GM03348 (cell line): ENCODE results near the gene CATSPER1.
"Not testable (repeated sequence)": the region's sequence is repeated elsewhere in the genome, so short reads cannot be mapped to it uniquely, and the experiment has no call there.

ENCODE experiments used
- DNase-seq: peaks from one replicate; pipeline ENCODE4 v3.0.0; 2012; ENCODE audit warnings: low spot score

CATSPER1 gene

GRCh38 chr11:66051766-66052663, 25.7 kb upstream of the CATSPER1 start, which contains the start of gene SF3B2:
TSS of gene SF3B2 (plus strand) at chr11:66052364. CDS start at chr11:66052385, 21 bp downstream.
- peak; percentile 98 for DNase-seq

- no peak for DNase-seq
Measured at GRCh38 chr11:66051371-66051765, 25.1 kb upstream of the CATSPER1 start.

DNA sequence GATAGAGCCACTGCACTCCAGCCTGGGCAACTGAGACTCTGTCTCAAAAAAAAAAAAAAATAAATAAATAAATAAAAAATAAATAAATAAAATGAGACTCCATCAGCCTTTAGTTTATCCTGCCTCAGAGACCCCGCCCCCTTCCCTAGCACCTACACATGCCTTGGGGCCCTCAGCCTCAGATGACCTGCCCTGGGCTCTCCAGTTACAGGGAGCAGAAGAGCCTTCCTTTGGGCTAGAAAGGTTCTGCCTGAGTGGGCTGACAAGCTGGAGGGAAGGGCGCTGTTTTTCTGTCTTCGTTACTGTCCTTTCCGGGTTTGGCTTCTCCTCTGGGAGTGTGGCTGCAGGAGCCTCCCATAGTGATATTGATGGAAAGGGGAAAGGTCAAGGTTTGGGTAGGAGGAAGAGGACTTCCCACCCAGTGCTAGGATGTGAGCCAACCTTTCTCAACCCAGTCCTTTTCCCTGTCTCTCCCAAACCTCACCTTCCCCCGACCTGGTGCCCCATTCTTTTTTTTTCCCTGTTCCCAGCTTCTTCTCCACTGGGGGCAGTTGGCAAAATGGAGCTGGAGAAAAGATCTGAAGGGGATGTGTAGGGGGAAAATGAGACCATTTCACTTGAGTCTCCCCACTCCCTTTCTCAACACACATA, 24.4 kb upstream of the CATSPER1 start:
- no peak for DNase-seq

DNA sequence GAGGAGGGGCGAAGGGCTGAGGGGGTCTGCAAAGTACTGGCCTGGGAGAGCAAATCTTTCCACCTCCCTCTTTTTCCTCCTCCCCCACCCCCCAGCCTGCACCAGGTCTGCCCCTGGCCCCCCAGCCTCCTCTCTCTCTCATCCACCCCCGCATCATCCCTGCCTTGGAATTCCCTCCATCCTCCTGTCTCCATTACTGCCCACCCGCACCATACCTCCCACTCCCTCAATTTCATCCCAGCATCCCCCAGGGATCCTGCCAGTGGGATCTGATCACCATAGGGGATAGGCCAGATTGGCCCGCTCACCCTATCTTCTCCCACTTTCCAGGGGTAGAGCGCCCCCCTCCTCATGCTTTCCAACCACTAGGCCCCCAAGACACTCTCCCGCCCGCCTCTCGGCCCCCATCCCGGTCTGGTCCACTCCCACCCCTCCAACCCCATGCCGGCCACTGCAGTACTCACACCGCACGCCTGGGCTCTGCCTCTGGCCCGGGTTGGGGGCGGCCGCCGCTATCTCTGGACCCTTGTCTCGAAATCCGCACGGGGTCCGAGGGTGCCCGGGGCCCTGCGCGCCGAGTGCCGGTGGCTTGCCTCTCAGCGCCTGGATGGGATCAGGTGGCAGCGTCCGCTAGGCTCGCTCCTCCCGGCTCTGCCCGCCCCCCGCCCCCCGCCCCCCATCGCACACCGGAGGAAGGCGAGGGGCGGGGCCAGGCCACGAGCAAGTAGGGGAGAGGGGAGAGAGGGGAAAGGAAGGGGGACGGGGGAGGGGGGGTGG, 22.5 kb upstream of the CATSPER1 start, which contains the start of gene GAL3ST3:
Gene GAL3ST3 (minus strand): TSS at position 615 of the 777 bp plus-strand sequence. CDS start 3,746 bp downstream, outside the sequence.
- DNase-seq = no peak

DNA sequence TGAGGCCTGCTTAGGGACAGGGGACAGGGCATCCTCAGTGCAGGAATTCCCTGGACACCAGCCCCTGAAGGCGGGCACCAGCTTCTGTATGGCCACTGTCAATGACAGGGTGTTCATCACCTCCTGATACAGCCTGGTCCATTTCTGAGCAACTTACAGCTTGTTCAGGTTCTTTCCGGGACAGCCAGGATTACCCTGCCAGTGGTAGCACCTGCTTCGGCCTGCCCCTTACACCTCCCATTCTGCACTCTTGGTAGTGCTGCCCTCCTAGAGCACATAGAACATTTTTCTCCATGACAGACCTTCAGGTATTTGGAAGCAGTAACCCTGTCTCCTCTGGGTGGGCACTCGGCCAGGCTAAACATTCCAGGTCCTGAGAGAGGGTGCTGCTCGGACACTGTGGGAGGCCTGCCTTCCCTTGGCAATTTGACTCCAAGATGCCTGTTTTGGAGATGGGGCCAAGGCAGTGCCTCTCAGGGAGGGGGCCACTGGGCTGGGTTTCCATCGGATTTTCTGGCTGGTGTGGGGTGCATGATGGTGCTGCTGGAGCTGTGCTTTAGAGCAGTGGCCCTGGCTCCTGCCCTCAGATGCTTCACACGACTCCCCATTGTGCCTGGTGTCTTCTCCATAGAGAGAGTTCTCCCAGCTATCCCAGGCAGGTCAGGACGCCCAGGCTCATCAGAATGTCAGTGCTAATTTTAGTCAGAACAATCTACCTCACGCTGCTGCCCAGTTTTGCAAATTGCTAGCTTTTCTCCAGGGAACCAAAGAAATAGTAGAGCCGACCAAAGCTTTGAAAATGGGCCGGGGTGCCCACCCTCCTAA, 21.5 kb upstream of the CATSPER1 start:
- DNase-seq = no peak

GRCh38 chr11:66046901-66047300, 20.6 kb upstream of the CATSPER1 start:
- no peak for DNase-seq

DNA sequence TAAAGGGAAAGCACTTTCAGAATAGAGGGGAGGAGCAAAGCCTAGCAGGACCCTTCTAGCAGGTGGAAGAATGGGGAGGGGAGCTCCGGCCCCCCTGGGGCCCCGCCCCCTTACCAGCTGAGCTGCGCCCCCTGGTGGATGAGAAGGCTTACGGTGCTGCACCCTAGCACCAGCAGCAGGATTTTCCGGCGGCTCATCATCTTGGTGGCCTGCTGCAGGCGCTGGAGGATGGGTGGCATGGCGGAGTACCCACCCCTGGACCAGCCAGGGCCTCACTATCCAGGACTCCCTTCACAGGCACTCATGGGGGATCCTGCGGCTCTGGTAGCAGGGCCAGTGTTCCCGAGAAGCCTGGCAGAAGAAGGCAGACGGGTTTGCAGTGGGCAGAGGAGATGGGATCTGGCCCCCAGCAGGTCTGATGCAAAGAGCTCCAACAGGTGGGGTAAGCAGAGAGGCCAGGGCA, 18.9 kb upstream of the CATSPER1 start:
- DNase-seq = peak; percentile 94

DNA sequence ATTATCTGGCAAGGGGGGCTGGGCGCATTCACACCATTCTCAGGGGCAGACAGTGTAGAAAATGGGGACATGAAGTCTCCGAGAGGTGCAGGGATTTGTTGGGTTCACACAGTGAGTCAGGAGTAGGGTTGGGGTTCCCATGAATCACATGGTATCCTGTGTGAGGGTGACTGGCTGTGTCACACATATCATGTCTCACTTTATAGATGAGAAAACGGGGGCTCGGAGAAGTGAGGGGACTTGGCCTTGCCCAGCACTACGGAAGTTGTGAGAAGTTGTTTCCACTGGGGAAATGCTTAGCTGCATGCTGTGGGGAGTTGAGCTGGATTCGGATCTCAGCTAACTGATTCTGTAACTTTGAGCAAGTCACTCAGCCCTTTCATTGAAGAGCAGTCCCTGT, 18.5 kb upstream of the CATSPER1 start:
- DNase-seq = no peak

GRCh38 chr11:66042996-66043906, 17.0 kb upstream of the CATSPER1 start:
- DNase-seq = no peak

- no peak for DNase-seq
Measured at GRCh38 chr11:66042227-66042995, 16.1 kb upstream of the CATSPER1 start.

DNA sequence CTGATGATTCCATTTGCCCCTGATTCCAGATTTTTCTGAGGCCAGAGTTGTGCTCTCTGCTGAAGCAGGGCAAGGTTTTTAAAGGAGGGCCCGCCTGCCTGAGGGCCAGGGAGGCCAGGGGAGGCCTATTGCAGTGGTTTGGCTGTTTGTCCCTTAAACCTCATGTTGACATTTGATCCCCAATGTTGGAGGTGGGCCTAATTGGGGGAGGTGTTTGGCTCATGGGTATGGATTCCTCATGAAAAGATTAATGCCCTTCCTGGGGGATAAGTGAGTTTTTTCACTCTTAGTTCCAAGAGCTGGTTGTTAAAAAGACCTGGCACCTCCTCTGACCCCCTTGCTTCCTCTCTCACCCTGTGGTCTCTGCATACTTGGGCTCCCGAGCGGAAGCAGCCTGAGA, 13.5 kb upstream of the CATSPER1 start:
- DNase-seq = no peak

GRCh38 chr11:66037327-66037726, 11.0 kb upstream of the CATSPER1 start:
- DNase-seq = no peak

GRCh38 chr11:66036334-66036710, 10.0 kb upstream of the CATSPER1 start:
- DNase-seq = no peak

GRCh38 chr11:66035653-66036333, 9.5 kb upstream of the CATSPER1 start:
- no peak for DNase-seq

DNA sequence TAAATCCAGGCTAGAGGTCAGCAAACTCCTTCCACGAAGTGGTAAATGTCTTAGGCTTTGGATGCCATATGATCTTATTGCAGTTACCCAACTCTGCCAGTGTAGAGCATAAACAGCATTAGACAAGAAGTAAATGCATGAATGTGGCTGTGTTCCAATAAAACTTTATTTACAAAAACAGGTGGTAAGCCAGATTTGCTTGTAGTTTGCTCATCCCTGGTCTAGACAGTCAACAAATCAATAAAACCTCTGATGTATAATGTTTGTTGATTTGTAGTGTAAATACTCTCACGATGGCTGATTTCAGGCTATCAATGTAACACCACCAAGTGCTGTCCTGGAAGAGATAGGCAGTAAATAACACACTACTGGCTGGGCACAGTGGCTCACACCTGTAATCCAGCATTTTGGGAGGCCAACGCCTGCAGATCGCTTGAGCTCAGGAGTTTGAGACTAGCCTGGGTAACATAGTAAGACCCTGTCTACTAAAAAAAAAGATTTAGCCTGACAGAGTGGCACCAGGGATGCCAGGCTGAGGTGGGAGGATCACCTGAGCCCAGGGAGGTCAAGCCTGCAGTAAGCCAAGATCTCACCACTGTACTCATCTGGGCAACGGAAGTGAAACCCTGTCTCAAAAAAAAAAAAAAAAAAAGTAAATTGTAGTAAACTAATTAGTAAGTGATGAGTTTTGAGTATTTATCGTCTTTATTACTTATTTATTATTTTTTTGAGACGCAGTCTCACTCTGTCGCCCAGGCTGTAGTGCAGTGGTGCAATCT, 6.9 kb upstream of the CATSPER1 start:
- no peak for DNase-seq

GRCh38 chr11:66023186-66023440, 3.2 kb downstream of the CATSPER1 start:
- not testable (repeated sequence) for DNase-seq

DNA sequence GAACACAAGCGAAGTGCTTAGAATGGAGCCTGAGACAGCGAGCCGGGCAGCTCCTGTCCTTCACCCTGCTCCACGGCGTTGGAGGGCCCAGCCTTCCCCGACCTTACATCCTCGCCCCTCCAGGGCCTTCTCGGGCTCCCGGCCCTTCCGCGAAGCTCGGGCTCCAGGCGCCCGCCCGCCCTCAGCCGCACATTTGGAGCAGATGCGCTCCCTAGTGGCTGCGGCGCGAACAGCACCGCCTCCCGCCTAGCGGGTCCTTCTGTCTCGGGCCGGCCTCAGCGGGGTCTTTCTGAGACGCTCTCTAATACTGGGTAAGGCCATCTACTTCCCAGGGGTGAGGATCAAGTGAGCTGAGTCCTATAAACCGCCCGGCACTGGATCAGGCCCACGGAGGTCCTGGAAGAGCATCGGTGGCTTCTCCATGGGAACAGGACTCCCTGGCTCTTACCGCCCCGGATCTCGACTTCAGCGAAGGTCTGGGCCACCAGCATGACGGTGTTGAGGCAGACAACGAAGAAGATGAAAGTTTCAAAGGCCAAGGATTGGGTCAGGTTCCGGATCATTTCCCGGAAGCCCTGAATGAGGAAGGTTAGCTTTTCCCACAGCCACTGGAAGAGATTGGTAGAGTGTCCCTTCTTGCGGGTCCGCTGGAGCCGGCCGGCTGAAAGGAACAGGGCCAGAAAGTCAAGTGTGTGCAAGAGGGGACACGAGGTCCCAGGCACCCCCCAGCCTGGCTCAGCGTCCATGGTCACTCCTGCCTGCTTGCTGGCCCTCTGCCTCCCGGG, 3.7 kb downstream of the CATSPER1 start:
- peak; percentile 94 for DNase-seq
